Stimulated activated memory B cell treated with anti-CD40 and anti-IgM and Interleukin-4, amounts not matched to agents 10 μg/mL and 1 μg/mL and 100 μg/mL, for 72 hours (primary cell): ENCODE results near the gene MT4.

Experiments used
- ATAC-seq: fragments of 150-1000 bp; cut with Tn5 transposase; 2 replicates; pipeline ENCODE4 v1.10.0; 2021
- H3K27ac Mint-ChIP-seq: one replicate; pipeline ENCODE4 v1.8.0; 2022; ENCODE audit warnings: mild to moderate bottlenecking, mixed read lengths
- H3K27me3 Mint-ChIP-seq: one replicate; pipeline ENCODE4 v1.8.0; 2022; ENCODE audit warnings: mixed read lengths
- H3K36me3 Mint-ChIP-seq: one replicate; pipeline ENCODE4 v1.8.0; 2022; ENCODE audit warnings: mixed read lengths
- H3K4me1 Mint-ChIP-seq: one replicate; pipeline ENCODE4 v1.8.0; 2022; ENCODE audit warnings: mixed read lengths
- H3K4me3 Mint-ChIP-seq: one replicate; pipeline ENCODE4 v1.8.0; 2022; ENCODE audit warnings: mild to moderate bottlenecking, moderate library complexity, mixed read lengths
- H3K9me3 Mint-ChIP-seq: one replicate; pipeline ENCODE4 v1.8.0; 2022; ENCODE audit warnings: mixed read lengths

The MT4 gene

GRCh38 chr16:56583351-56584168 lies 18.7 kb downstream of the MT4 start:
- Mint-ChIP-seq H3K36me3 (no peaks in the 10 kb centered on the region), H3K9me3 (no peaks in the 10 kb centered on the region), H3K27ac (no peak overlapping the region), H3K4me3 (no peak overlapping the region), H3K27me3 (peaks cover 56% of the 10 kb centered on the region), H3K4me1 (peaks cover under 1% of the 10 kb centered on the region)
- ATAC-seq: no peak

- Mint-ChIP-seq H3K9me3 (no peaks in the 10 kb centered on the region), H3K36me3 (no peaks in the 10 kb centered on the region), H3K4me3 (no peak overlapping the region), H3K27me3 (peaks cover 63% of the 10 kb centered on the region), H3K27ac (no peak overlapping the region), H3K4me1 (peaks cover 6% of the 10 kb centered on the region)
- ATAC-seq: no peak
These were observed 19.4 kb downstream of the MT4 start for GRCh38 chr16:56584276-56584675.

- ATAC-seq: no peak
- H3K27ac Mint-ChIP-seq: no peak overlapping the region
- peaks cover 60% of the 10 kb centered on the region for H3K27me3 Mint-ChIP-seq
These were observed 23.9 kb downstream of the MT4 start for GRCh38 chr16:56588781-56589140.

GRCh38 chr16:56589141-56590039 lies 24.5 kb downstream of the MT4 start, which contains the start of gene MT3:
Gene MT3, plus strand, starts transcription at chr16:56589528. Its CDS starts 63 bp downstream, at chr16:56589591.
- peaks cover 17% of the 10 kb centered on the region for H3K4me1 Mint-ChIP-seq
- no peak within 1 kb of the TSS for H3K27ac Mint-ChIP-seq
- ATAC-seq: no peak

More at GRCh38 chr16:56588781-56589140, 23.9 kb downstream of the MT4 start:
- peaks cover 17% of the 10 kb centered on the region for H3K4me1 Mint-ChIP-seq
- H3K36me3 Mint-ChIP-seq: no peaks in the 10 kb centered on the region
- H3K4me3 Mint-ChIP-seq: peak overlapping the region; percentile 74
- H3K9me3 Mint-ChIP-seq: no peaks in the 10 kb centered on the region

GRCh38 chr16:56591377-56592060 lies 26.6 kb downstream of the MT4 start:
- ATAC-seq: no peak
- H3K27me3 Mint-ChIP-seq: peaks cover 42% of the 10 kb centered on the region
- peaks cover 2% of the 10 kb centered on the region for H3K9me3 Mint-ChIP-seq
- no peak overlapping the region for H3K27ac Mint-ChIP-seq
- no peak overlapping the region for H3K4me3 Mint-ChIP-seq
- peaks cover 17% of the 10 kb centered on the region for H3K4me1 Mint-ChIP-seq
- H3K36me3 Mint-ChIP-seq: no peaks in the 10 kb centered on the region

More at GRCh38 chr16:56589141-56590039, 24.5 kb downstream of the MT4 start, which contains the start of gene MT3:
- Mint-ChIP-seq H3K27me3 (peaks cover 53% of the 10 kb centered on the region), H3K4me3 (peak within 1 kb of the TSS; percentile 74), H3K36me3 (no peaks in the 10 kb centered on the region), H3K9me3 (peaks cover 2% of the 10 kb centered on the region)

GRCh38 chr16:56593573-56594291 lies 28.9 kb downstream of the MT4 start:
- Mint-ChIP-seq H3K27me3 (peaks cover 47% of the 10 kb centered on the region), H3K9me3 (peaks cover 10% of the 10 kb centered on the region), H3K4me3 (no peak overlapping the region), H3K36me3 (no peaks in the 10 kb centered on the region), H3K27ac (no peak overlapping the region), H3K4me1 (peaks cover 15% of the 10 kb centered on the region)
- ATAC-seq: no peak

- H3K9me3 Mint-ChIP-seq: peaks cover 10% of the 10 kb centered on the region
- no peak overlapping the region for H3K27ac Mint-ChIP-seq
- no peak for ATAC-seq
- peaks cover 11% of the 10 kb centered on the region for H3K4me1 Mint-ChIP-seq
- no peaks in the 10 kb centered on the region for H3K36me3 Mint-ChIP-seq
- no peak overlapping the region for H3K4me3 Mint-ChIP-seq
- peaks cover 43% of the 10 kb centered on the region for H3K27me3 Mint-ChIP-seq
These were observed 29.4 kb downstream of the MT4 start for GRCh38 chr16:56594292-56594619.

GRCh38 chr16:56600398-56600999 lies 35.6 kb downstream of the MT4 start:
- H3K27ac Mint-ChIP-seq: no peak overlapping the region
- peaks cover 6% of the 10 kb centered on the region for H3K4me1 Mint-ChIP-seq
- H3K4me3 Mint-ChIP-seq: no peak overlapping the region
- peaks cover 36% of the 10 kb centered on the region for H3K27me3 Mint-ChIP-seq
- peaks cover 8% of the 10 kb centered on the region for H3K9me3 Mint-ChIP-seq
- ATAC-seq: no peak
- no peaks in the 10 kb centered on the region for H3K36me3 Mint-ChIP-seq

- no peak overlapping the region for H3K4me3 Mint-ChIP-seq
- H3K27me3 Mint-ChIP-seq: peaks cover 36% of the 10 kb centered on the region
- H3K4me1 Mint-ChIP-seq: peaks cover 6% of the 10 kb centered on the region
- no peak overlapping the region for H3K27ac Mint-ChIP-seq
- no peaks in the 10 kb centered on the region for H3K36me3 Mint-ChIP-seq
- ATAC-seq: no peak
- H3K9me3 Mint-ChIP-seq: peaks cover 8% of the 10 kb centered on the region
These were observed 36.5 kb downstream of the MT4 start for GRCh38 chr16:56601325-56601724.

GRCh38 chr16:56603589-56603988 lies 38.7 kb downstream of the MT4 start:
- H3K4me1 Mint-ChIP-seq: peaks cover 18% of the 10 kb centered on the region
- H3K27ac Mint-ChIP-seq: no peak overlapping the region
- H3K9me3 Mint-ChIP-seq: no peaks in the 10 kb centered on the region
- no peaks in the 10 kb centered on the region for H3K36me3 Mint-ChIP-seq
- no peak for ATAC-seq
- no peak overlapping the region for H3K4me3 Mint-ChIP-seq
- peaks cover 19% of the 10 kb centered on the region for H3K27me3 Mint-ChIP-seq

- Mint-ChIP-seq H3K9me3 (no peaks in the 10 kb centered on the region), H3K4me3 (no peak overlapping the region), H3K4me1 (peaks cover 30% of the 10 kb centered on the region), H3K27me3 (peaks cover 15% of the 10 kb centered on the region), H3K27ac (no peak overlapping the region), H3K36me3 (no peaks in the 10 kb centered on the region)
- no peak for ATAC-seq
These were observed 40.1 kb downstream of the MT4 start for GRCh38 chr16:56604966-56605365.

- Mint-ChIP-seq H3K4me3 (no peak overlapping the region), H3K27me3 (peaks cover 10% of the 10 kb centered on the region), H3K27ac (no peak overlapping the region), H3K4me1 (peaks cover 33% of the 10 kb centered on the region), H3K36me3 (no peaks in the 10 kb centered on the region), H3K9me3 (no peaks in the 10 kb centered on the region)
- no peak for ATAC-seq
These were observed 40.6 kb downstream of the MT4 start for GRCh38 chr16:56605475-56605874.

GRCh38 chr16:56606071-56606475 lies 41.2 kb downstream of the MT4 start:
- Mint-ChIP-seq H3K4me1 (peaks cover 35% of the 10 kb centered on the region), H3K9me3 (no peaks in the 10 kb centered on the region), H3K4me3 (no peak overlapping the region), H3K27me3 (peaks cover 4% of the 10 kb centered on the region), H3K36me3 (no peaks in the 10 kb centered on the region), H3K27ac (no peak overlapping the region)
- ATAC-seq: no peak

- Mint-ChIP-seq H3K4me1 (peaks cover 41% of the 10 kb centered on the region), H3K4me3 (no peak overlapping the region), H3K9me3 (no peaks in the 10 kb centered on the region), H3K27me3 (no peaks in the 10 kb centered on the region), H3K27ac (no peak overlapping the region), H3K36me3 (no peaks in the 10 kb centered on the region)
- ATAC-seq: no peak
These were observed 41.7 kb downstream of the MT4 start for GRCh38 chr16:56606476-56607108.
